Keratinocyte (primary cell): Measurements from ENCODE around the gene KLHL35.

Source experiments
- EZH2 ChIP-seq: IDR thresholded peaks from one replicate; pipeline ENCODE4 v1.6.1; 2012; ENCODE audit warnings: inconsistent platforms, mild to moderate bottlenecking, low read length, moderate library complexity
- TF ChIP-seq, protein P1 (sequence below), 3 experiments: IDR thresholded peaks in 1 of 3; conservative IDR thresholded peaks in 1 of 3; optimal IDR thresholded peaks in 1 of 3; 2 replicates in 2 of 3; 3 replicates in 1 of 3; pipeline versions ENCODE3 to v1.5.1; 2011; ENCODE audit warnings: low read length in 3 of 3, mild to moderate bottlenecking in 3 of 3, moderate library complexity in 2 of 3, control low read depth in 1 of 3, inconsistent platforms in 1 of 3; ENCODE audit not compliant: insufficient read depth in 2 of 3; ENCODE audit errors: extremely low read depth in 1 of 3

DNA sequence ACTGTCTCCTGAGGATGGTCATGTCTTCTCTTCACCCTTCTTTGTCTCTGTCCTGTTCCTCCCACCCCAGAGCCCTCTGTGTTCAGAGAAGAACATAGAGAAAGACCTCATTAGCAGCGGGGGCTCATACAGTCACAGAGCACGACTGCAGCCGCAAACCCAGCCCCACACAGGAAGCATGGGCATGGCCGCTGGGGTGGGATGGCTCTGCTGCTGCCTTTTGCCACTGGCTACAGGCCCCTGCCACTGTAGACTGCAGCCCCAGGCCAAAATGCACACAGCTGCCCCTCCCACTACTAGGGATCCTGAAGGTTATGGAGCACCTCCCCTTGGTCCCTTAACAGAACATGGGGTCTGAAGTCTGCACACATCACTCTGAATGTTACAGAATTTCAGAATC lies 34.9 kb upstream of the KLHL35 start:
- no peak for TF ChIP-seq EZH2
- TF ChIP-seq, protein P1, sequence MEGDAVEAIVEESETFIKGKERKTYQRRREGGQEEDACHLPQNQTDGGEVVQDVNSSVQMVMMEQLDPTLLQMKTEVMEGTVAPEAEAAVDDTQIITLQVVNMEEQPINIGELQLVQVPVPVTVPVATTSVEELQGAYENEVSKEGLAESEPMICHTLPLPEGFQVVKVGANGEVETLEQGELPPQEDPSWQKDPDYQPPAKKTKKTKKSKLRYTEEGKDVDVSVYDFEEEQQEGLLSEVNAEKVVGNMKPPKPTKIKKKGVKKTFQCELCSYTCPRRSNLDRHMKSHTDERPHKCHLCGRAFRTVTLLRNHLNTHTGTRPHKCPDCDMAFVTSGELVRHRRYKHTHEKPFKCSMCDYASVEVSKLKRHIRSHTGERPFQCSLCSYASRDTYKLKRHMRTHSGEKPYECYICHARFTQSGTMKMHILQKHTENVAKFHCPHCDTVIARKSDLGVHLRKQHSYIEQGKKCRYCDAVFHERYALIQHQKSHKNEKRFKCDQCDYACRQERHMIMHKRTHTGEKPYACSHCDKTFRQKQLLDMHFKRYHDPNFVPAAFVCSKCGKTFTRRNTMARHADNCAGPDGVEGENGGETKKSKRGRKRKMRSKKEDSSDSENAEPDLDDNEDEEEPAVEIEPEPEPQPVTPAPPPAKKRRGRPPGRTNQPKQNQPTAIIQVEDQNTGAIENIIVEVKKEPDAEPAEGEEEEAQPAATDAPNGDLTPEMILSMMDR (optimal IDR thresholded peaks at IDR 0.05 in 1 of 3, IDR thresholded peaks at IDR 0.05 in 1 of 3, conservative IDR thresholded peaks at IDR 0.05 in 1 of 3; ENCODE audit: extremely low read depth in 1 of 3, insufficient read depth in 2 of 3, low read length in 3 of 3), result no peak
